ENCODE data around the gene TMC7. TPM values are rescaled to one million over a fixed set of nuclear protein-coding genes. Genes with fewer than 3 reads are reported as not detected.

Gene TMC7
- total RNA-seq, 1 donor from 2014 or later, result 6.7 TPM

GRCh38 chr16:19062706-19063105, 79.0 kb downstream of the TMC7 start:
- H3K27me3 Mint-ChIP-seq (ENCODE audit: low read depth, unreplicated experiment), result no peaks in the 10 kb centered on the region
- Histone ChIP-seq H3K4me3 (ENCODE audit: insufficient read depth, low read depth, low read length) (no peak overlapping the region), H3K27me3 (ENCODE audit: insufficient read depth, low read length) (no peaks in the 10 kb centered on the region), H3K9me3 (ENCODE audit: insufficient read depth, low read depth, low read length) (no peaks in the 10 kb centered on the region), H3K36me3 (ENCODE audit: insufficient read depth, low read length) (no peaks in the 10 kb centered on the region), H2AFZ (ENCODE audit: low read depth, low read length) (no peak overlapping the region), H3K27ac (ENCODE audit: low read depth, low read length) (no peak overlapping the region), H3K9ac (ENCODE audit: low read length) (no peak overlapping the region), H3K79me2 (ENCODE audit: insufficient read depth, low read length) (no peaks in the 10 kb centered on the region), H4K20me1 (ENCODE audit: insufficient read depth, low read length) (no peaks in the 10 kb centered on the region), H3K4me1 (ENCODE audit: insufficient read depth, low read length) (no peaks in the 10 kb centered on the region), H3K4me2 (ENCODE audit: low read length) (no peak overlapping the region)
- H3K36me3 Mint-ChIP-seq (ENCODE audit: low read depth, unreplicated experiment), result peaks cover 3% of the 10 kb centered on the region
- no peaks in the 10 kb centered on the region for H3K9me3 Mint-ChIP-seq (ENCODE audit: unreplicated experiment)
- H3K4me1 Mint-ChIP-seq (ENCODE audit: low read depth, unreplicated experiment), result no peaks in the 10 kb centered on the region
- H3K27ac Mint-ChIP-seq (ENCODE audit: unreplicated experiment), result no peak overlapping the region
- H3K4me3 Mint-ChIP-seq (ENCODE audit: unreplicated experiment), result no peak overlapping the region
- no peak for TF ChIP-seq EZH2 (IDR thresholded peaks at IDR 0.05; ENCODE audit: insufficient read depth, low read length)
- no peak for FAIRE-seq
- no peak for DNase-seq (ENCODE audit: low read depth)

GRCh38 chr16:19066988-19067348, 83.2 kb downstream of the TMC7 start:
- no peaks in the 10 kb centered on the region for H3K36me3 ChIP-seq (ENCODE audit: insufficient read depth, low read length)
- H3K27ac ChIP-seq (ENCODE audit: low read depth, low read length), result peak overlapping the region; percentile 99
- no peaks in the 10 kb centered on the region for H4K20me1 ChIP-seq (ENCODE audit: insufficient read depth, low read length)
- H2AFZ ChIP-seq (ENCODE audit: low read depth, low read length), result peak overlapping the region; percentile 50
- H3K36me3 Mint-ChIP-seq (ENCODE audit: low read depth, unreplicated experiment), result peaks cover 3% of the 10 kb centered on the region
- no peaks in the 10 kb centered on the region for H3K27me3 Mint-ChIP-seq (ENCODE audit: low read depth, unreplicated experiment)
- DNase-seq (ENCODE audit: low read depth), result no peak
- peaks cover 3% of the 10 kb centered on the region for H3K4me1 Mint-ChIP-seq (ENCODE audit: low read depth, unreplicated experiment)
- H3K9ac ChIP-seq (ENCODE audit: low read length), result peak overlapping the region; percentile 96
- no peaks in the 10 kb centered on the region for H3K4me1 ChIP-seq (ENCODE audit: insufficient read depth, low read length)
- H3K4me3 Mint-ChIP-seq (ENCODE audit: unreplicated experiment), result peak overlapping the region; percentile 94
- peak overlapping the region; percentile 93 for H3K27ac Mint-ChIP-seq (ENCODE audit: unreplicated experiment)
- peaks cover 7% of the 10 kb centered on the region for H3K79me2 ChIP-seq (ENCODE audit: insufficient read depth, low read length)
- H3K4me2 ChIP-seq (ENCODE audit: low read length), result peak overlapping the region; percentile 91
- FAIRE-seq, result no peak
- H3K27me3 ChIP-seq (ENCODE audit: insufficient read depth, low read length), result no peaks in the 10 kb centered on the region
- H3K9me3 ChIP-seq (ENCODE audit: insufficient read depth, low read depth, low read length), result no peaks in the 10 kb centered on the region
- TF ChIP-seq EZH2 (IDR thresholded peaks at IDR 0.05; ENCODE audit: insufficient read depth, low read length), result no peak
- TF ChIP-seq CTCF (IDR thresholded peaks at IDR 0.05; ENCODE audit: insufficient read depth, low read depth, low read length), result no peak
- no peaks in the 10 kb centered on the region for H3K9me3 Mint-ChIP-seq (ENCODE audit: unreplicated experiment)
- peak overlapping the region; percentile 85 for H3K4me3 ChIP-seq (ENCODE audit: insufficient read depth, low read depth, low read length)

- TF ChIP-seq EZH2 (IDR thresholded peaks at IDR 0.05; ENCODE audit: insufficient read depth, low read length) (no peak), CTCF (IDR thresholded peaks at IDR 0.05; ENCODE audit: insufficient read depth, low read depth, low read length) (no peak)
- peak within 1 kb of the TSS; percentile 99 for H3K27ac ChIP-seq (ENCODE audit: low read depth, low read length)
- peak within 1 kb of the TSS; percentile 71 for H2AFZ ChIP-seq (ENCODE audit: low read depth, low read length)
- H3K4me1 Mint-ChIP-seq (ENCODE audit: low read depth, unreplicated experiment), result peaks cover 3% of the 10 kb centered on the region
- H3K79me2 ChIP-seq (ENCODE audit: insufficient read depth, low read length), result peaks cover 7% of the 10 kb centered on the region
- peak within 1 kb of the TSS; percentile 93 for H3K27ac Mint-ChIP-seq (ENCODE audit: unreplicated experiment)
- H3K9ac ChIP-seq (ENCODE audit: low read length), result peak within 1 kb of the TSS; percentile 96
- peak; percentile 100 for DNase-seq (ENCODE audit: low read depth)
- no peaks in the 10 kb centered on the region for H3K27me3 Mint-ChIP-seq (ENCODE audit: low read depth, unreplicated experiment)
- H3K9me3 ChIP-seq (ENCODE audit: insufficient read depth, low read depth, low read length), result no peaks in the 10 kb centered on the region
- H3K4me3 Mint-ChIP-seq (ENCODE audit: unreplicated experiment), result peak within 1 kb of the TSS; percentile 94
- peak within 1 kb of the TSS; percentile 91 for H3K4me2 ChIP-seq (ENCODE audit: low read length)
- no peaks in the 10 kb centered on the region for H3K9me3 Mint-ChIP-seq (ENCODE audit: unreplicated experiment)
- H3K4me3 ChIP-seq (ENCODE audit: insufficient read depth, low read depth, low read length), result peak within 1 kb of the TSS; percentile 85
- peaks cover 3% of the 10 kb centered on the region for H3K36me3 Mint-ChIP-seq (ENCODE audit: low read depth, unreplicated experiment)
- H3K36me3 ChIP-seq (ENCODE audit: insufficient read depth, low read length), result no peaks in the 10 kb centered on the region
- H3K4me1 ChIP-seq (ENCODE audit: insufficient read depth, low read length), result no peaks in the 10 kb centered on the region
- no peaks in the 10 kb centered on the region for H4K20me1 ChIP-seq (ENCODE audit: insufficient read depth, low read length)
- no peaks in the 10 kb centered on the region for H3K27me3 ChIP-seq (ENCODE audit: insufficient read depth, low read length)
- FAIRE-seq, result peak; percentile 60
Observed at GRCh38 chr16:19067349-19068236, 83.9 kb downstream of the TMC7 start, which contains the start of gene COQ7. COQ7 (plus strand) TSS chr16:19067614; CDS start chr16:19067665, 51 bp downstream.
